Occipital lobe (tissue), 2 donors: ENCODE measurements around the gene ATCAY. TPM values are rescaled to one million over a fixed set of nuclear protein-coding genes. Genes with fewer than 3 reads are reported as not detected.
"Not testable (repeated sequence)": the region's sequence is repeated elsewhere in the genome, so short reads cannot be mapped to it uniquely, and the experiment has no call there.

Experiments used
- DNase-seq: peaks from one replicate; lab custom pipeline; 2025; lab: John Stamatoyannopoulos, UW
- total RNA-seq: library from RNA; depleted of rRNA; stranded (reverse); fragments of >200 nt; gene quantifications from one replicate; pipeline ENCODE4 v1.2.3, GENCODE V29; 2014

Gene ATCAY
- total RNA-seq, 1 donor from 2014 or later: 85.9 TPM

DNA sequence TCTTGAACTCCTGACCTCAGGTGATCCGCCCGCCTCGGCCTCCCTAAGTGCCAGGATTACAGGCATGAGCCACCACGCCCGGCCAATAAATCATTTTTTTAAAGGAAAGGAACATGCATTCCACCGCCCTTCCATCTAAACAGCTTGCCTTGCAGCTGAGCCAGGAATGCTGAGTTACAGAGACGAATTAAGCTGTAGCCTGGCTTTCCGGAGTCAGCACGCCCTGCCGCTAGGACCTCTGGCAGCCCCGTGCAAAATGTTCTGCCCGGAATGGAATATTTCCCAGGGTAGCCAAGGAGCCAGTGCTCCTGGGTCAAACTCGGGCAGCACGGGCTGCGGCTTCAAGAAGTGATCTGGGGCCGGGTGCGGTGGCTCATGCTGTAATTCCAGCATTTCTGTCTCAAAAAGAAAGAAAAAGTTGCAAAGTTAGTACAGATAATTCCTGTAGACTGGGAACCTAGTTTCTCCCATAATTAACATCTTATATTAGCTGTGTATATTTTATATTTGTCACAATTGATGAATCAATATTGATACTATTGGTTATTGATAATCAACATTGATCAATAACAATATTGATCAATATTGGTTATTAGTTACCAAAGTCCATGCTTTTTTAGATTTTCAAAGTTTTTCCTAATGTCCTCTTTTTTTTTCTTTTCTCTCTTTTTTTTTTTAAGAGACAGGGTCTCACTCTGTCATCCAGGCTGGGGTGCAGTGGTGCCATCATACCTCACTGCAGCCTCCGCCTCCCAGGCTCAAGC is 19.2 kb downstream of the ATCAY start:
- no peak for DNase-seq

DNA sequence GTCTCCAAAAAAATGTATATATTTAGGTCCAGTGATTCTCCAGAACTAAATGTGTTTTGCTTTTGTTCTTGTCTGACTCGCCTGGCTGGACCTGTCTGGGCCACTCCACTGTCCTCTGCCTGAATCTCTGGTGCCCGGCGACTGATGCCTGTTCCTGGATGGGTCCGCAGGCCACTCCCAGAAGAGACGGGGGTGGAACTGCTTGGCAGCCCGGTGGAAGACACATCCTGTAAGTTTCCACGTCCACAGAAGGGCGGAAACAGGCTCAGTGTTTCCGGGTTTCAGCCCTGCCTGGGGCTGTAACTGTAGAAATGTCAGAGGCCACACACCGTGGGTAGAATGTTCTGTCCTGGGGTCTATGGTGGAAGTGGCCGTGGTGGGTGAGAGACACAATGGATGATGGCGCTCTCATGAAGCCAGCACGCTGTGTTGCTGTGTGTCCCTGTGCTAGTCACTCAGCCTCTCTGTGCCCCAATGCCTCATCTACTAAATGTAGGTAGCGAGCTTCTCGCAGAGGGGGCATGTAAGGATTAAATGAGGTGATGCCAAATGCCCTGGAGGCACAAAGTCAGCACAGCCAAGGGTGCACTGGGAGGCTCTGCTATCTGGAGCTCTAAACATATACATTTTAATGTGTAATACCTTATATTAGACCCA is 22.0 kb downstream of the ATCAY start:
- no peak for DNase-seq

DNA sequence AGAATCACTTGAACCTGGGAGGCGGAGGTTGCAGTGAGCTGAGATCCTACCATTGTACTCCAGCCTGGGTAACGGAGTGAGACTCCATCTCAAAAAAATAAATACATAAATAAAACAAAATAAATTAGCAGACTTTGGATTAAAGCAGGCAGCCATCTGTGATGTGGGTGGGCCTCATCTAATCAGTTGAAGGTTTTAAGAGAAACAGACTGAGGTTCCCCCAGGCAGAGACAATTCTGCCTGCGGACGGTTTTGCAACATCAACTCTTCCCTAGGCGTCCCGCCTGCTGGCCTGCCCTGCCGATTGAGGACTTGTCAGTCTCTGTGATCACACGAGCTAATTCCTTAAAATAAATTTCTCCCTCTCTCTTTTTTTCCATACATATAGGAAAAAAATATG is 23.7 kb downstream of the ATCAY start:
- no peak for DNase-seq

DNA sequence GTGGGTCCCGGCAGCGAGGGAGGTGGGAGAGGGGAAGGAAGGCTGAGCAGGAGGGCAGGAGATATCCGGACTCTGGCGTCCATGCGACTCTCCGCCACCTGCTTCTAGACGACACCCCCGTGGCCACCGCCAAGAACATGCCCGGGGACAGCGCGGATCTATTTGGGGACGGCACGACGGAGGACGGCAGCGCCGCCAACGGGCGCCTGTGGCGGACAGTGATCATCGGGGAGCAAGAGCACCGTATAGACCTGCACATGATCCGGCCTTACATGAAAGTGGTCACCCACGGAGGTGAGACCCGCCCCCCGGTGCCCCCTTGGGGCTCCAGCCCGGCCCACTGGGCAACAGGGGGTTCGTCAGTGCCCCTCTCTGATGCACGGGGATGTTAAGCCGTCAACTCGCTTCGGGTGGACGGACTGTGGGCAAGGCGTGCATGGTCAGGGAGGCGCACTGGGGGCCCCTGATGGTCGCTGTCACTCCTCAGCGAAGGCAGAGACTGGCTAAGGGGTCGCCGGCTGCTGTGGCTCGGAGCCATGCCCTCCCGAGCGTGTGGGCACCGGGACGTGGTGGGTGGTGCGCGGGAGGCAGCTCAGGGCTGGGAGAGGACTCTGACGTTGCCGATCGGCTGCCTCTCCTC is 27.3 kb downstream of the ATCAY start:
- DNase-seq: no peak

DNA sequence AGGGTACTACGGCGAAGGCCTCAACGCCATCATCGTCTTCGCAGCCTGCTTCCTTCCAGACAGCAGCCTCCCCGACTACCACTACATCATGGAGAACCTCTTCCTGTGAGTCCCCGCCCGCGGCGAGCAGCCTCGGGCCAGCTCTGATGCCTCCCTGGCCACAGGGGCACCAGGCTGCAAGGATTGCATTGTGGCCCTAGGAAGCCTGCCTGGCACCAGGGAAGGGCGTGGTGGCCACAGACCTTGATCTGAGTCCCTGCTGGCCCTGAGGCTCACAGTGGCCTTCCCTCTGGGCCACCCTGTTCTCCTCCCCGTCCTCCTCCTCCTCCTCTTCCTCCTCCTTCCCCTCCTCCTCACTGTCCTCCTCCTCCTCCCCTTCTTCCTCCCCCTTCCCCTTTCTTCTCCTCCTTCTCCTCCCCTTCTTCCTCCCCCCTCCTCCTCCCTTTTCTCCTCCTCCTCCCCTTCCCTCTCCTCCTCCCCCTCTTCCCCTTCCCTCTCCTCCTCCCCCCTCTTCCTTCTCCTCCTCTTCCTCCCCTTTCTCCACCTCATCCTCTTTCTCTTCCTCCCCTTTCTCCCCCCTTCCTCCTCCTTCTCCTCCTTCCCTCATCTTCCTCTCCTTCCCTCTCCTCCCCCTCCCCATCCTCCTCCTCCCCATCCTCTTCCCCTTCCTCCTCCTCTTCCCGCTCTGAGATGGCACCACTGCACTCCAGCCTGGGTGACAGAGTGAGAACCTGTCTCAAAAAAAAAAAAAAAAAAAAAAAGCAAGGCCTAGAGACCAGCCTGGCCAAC is 28.0 kb downstream of the ATCAY start:
- DNase-seq: no peak

DNA sequence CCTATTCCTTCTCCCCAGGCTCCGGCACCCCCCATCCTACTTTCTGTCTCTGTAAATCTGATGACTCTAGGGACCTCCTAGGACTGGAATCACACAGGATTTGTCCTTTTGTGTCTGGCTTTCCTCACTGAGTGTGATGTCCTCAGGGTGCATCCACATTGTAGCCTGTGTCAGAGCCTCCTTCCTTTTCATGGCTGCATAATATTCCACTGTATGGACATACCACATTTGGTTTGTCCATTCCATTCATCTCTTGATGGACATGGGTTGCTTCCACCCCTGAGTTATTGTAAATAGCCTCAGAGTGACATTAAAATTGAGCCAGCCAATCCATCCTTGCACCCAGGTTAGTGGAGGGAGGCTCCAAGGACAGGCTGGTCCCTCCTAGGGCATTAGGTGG is 29.6 kb downstream of the ATCAY start:
- DNase-seq: no peak

DNA sequence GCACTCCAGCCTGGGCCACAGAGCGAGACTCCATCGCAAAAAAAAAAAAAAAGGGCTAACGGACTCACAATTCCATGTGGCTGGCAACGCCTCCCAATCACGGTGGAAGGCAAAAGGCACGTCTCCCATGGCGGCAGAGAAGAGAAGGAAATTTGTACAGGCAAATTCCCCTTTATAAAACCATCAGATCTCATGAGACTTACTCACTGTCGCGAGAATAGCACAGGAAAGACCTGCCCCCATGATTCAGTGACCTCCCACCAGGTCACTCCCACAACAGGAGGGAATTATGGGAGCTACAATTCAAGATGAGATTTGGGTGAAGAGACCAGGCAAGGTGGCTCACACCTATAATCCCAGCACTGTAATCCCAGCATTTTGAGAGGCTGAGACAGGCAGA is 33.7 kb downstream of the ATCAY start:
- no peak for DNase-seq

DNA sequence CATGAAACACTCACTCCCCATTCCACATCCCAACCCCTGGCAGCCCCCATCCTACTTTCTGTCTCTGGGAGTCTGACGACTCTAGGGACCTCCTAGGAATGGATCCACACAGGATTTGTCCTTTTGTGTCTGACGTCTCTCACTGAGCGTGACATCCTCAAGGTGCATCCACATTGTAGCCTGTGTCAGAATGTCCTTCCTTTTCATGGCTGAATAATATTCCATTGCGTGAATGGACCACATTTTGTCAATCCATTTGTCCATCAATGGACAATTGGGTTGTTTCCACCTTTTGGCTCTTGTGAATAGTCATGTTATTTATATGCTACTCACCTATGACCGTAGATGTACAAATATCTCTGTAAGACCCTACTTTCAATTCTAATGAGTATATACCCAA is 35.5 kb downstream of the ATCAY start:
- DNase-seq: no peak

DNA sequence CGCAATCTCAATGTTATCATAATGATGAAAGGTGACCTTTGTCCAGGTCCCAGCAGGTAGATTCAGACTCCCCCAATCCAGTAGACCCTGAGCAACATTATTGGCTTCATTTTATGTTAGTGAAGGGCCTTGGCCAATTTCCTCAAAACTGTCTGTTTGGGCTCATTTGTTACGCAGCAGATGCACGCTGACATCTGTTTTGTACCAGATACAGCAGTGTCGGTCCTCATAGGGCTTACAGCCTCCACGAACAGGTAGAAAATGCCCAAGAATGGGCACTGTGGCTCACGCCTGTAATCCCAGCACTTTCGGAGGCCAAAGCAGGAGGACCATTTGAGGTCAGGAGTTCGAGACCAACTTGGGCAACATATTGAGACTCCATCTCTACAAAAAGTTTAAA is 39.3 kb downstream of the ATCAY start:
- no peak for DNase-seq

DNA sequence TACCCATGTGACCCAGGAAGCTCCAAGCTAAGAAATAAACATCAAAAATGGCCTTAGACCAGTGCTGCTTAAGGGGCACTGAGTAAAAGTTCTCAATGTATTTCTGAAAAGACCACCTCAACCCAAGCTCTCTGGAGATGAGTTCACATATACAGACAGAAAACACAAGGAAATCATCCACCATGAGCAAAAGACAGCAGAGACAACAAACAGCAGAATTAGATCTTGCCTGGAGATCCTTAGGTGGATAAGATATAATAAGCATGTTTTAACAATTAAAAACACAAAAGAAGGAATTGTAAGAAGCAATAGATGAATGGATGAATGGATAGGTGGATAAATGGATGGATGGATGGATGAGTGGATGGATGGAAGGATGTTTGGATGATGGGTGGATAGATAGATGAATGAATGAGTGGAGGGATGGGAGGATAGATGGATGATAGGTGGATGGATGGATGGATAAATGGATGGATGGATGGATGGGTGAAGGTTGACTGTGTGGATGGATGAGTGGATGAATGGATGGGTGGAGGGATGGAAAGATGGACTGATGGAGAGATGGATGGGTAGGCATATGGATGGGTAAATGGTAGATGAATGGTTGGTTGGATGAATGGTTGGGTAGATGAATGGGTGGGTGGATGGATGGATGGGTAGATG is 42.7 kb downstream of the ATCAY start:
- no peak for DNase-seq

DNA sequence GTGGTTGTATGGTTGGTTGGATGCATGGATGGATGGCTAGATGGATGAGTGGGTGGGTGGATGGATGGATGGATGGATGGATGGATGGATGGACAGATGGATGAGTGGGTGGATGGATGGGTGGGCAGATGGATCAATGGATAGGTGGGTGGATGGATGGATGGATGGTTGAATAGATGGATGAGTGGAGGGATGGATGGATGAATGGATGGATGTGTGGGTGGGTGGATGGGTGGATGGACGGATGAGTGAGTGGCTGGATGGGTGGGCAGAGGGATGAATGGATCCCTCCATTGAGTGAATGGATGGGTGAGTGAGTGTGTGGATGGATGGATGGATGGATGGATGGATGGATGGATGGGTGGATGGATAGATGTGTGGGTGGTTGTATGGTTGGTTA is 43.4 kb downstream of the ATCAY start:
- DNase-seq: no peak

DNA sequence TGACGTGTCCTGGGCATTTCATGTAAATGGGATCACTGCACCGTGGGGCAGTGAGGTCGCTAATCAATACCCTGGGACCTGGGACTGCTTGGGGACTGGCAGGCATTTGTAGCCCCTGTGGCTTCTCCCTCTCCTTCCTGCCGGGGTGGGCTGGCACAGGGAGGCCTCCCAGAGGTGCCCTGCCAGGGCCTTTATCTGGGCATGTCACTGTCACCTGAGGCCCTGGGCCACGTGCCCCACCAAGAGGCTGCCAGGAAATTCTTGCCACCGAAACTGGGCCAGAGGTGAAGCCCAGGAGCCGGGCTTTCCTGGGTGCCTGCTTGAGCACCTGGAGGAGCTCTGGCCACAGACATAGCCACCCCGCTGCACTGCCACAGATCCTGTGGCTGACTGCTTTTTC is 50.6 kb downstream of the ATCAY start:
- DNase-seq: no peak

DNA sequence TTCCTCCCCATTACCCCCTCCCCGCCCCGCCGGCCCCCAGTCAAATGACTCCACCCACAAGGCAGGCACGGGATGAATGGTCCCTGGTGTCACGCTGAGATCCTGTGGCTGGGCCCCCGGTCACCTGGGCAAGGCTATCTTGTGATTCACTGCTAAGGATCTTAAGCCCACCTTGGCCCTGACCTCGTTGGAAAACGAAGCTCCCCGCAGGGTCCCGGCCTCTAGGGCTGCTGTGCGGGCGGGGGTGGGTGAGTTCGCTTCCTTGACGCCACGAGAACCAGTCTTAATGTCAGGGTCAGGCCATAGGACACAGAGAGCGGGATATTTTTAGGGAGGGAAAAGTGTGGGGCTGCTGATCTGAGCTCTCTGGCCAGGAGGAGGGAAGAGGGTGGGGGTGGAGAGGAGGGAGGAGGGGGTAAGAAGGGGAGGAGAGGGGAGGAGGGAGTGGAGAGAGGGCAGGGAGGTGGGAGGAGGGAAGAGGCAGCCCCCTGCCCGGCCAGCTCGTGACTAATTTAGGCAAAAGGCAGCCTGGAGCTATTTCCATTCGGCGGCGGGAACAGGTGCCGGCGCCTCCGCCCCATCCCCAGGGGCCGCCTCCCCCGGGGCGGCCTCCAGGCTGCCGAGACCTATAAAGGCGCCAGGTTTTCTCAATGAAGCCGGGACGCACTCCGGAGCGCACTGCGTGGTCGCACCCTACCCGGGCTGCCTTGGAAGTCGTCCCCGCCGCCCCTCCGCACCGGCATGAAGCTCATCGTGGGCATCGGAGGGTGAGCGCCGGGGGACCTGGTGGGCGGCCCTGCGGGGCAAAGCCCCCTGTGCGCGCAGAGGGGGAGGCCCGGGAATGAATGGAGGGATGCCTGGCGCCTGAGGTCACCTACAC is 52.7 kb downstream of the ATCAY start, which contains the start of gene NMRK2:
NMRK2 (plus strand) TSS at position 139 of the 880 bp plus-strand sequence; CDS start at position 742, 603 bp downstream.
- DNase-seq: no peak

DNA sequence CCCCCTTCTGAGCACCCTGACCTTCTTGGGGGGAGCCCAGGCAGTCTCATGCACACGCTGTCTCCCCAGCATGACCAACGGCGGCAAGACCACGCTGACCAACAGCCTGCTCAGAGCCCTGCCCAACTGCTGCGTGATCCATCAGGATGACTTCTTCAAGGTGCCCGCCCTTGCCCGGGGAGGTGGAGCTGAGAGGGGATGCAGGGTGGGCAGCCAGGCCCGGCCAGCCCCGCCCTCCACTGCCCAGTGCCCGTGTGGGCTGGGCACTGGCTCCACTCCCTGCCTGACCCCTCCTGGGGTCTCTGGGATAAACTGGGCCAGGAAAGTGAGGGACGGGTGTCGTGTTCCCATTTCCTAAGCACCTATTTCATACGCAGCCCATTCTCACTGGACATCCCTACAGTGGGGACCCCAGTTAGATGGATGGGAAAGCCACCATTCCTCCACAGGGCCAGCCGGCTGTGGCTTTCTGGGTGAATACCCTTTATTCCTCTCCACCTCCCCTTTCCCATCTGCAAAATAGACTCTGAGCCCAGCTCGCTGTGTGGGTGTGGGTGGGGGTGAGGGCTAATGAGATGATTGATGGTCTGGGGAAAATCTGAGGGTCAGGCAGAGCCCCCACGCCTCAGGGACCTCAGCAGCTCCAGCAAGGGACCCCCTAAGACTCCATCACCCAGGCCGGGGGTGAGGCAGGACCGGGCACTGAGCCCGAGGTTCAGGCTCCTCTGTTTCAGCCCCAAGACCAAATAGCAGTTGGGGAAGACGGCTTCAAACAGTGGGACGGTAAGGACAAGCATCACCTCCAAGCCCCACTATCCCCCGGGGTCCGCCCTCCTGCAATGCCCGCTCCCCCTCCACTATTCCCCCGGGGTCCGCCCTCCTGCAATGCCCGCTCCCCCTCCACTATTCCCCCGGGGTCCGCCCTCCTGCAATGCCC is 56.3 kb downstream of the ATCAY start:
- no peak for DNase-seq

DNA sequence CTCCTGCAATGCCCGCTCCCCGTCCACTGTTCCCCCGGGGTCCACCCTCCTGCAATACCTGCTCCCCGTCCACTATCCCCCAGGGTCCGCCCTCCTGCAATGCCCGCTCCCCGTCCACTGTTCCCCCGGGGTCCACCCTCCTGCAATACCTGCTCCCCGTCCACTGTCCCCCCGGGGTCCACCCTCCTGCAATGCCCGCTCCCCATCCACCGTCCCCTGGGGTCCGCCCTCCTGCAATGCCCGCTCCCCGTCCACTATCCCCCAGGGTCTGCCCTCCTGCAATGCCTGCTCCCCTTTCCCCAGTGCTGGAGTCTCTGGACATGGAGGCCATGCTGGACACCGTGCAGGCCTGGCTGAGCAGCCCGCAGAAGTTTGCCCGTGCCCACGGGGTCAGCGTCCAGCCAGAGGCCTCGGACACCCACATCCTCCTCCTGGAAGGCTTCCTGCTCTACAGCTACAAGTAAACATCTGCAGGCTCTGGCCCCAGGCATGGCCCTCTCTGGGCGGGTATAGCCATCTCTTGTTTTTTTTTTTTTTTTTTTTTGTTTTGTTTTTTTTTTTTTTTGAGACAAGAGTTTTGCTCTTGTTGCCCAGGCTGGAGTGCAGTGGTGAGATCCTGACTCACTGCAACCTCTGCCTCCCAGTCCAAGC is 57.9 kb downstream of the ATCAY start:
- not testable (repeated sequence) for DNase-seq

DNA sequence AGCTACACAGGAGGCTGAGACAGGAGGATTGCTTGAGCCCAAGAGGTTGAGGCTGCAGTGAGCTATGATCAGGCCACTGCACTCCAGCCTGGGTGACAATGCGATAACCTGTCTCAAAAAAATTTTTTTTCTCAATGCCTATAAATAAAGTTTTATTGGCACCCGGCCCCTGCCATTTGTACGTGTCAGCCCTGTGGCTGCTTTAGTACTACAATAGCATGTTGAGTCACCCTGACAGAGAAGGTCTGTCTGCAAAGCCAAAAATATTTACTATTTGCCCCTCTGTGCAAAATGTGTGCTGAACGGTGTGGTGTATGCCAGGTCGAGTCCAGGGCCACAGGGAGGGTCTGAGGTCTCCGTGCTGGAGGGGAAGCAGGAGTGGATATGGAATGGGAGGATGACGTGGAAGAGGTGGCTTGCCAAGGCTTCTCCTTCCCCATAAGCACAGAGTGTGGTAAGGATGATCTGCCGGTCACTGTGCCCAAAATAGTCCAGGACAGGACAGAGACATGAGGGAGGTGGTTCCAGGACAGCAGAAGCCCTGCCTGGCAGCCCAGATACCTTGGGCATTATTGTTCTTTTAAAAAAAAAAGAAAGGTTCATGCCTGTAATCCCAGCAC is 62.4 kb downstream of the ATCAY start:
- DNase-seq: no peak

DNA sequence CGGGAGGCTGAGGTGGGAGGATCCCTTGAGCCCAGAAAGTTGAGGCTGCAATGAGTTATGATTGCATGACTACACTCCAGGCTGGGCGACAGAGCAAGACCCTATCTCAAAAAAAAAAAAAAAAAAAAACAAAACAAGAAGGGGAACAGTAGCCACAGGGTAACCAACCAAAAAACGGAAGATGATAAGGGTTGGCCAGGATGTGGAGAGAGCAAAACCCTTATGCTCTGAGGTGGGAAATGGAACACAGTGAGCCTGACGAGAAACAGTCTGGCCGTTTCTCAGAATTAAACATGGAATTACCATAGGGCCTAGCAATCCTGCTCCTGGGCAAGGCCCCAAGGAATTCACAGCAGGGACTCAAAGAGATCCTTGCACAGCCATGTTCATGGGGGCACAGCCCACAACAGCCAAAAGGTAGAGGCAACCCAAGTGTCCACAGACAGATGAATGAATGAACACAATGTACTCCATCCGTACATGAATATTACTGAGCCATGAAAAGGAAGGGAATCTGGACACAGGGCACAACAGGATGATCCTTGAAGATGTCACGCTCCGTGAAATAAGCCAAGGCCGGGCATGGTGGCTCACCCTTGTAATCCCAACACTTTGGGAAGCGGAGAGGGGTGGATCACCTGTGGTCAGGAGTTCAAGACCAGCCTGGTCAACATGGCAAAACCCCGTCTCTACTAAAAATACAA is 63.7 kb downstream of the ATCAY start:
- no peak for DNase-seq

DNA sequence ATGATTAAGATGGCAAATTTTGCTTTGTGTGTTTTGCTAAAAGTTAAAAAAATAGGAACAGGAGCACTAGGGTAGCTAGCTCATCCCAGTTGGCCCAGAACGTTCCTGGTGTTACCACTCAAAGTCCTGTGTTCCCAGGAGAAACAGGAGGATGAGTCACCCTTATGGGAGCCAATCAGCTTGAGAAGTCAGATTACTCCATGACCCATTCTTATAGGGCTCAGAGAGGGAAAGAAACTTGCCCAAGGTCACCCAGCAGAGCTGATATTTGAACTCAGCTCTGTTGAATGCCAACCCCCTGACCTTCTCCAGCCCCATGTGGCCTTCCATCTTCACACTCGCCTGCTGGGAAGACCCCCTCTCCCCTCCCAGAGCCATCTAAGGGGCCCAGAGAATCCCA is 65.4 kb downstream of the ATCAY start:
- DNase-seq: no peak
